Hematopoietic multipotent progenitor cell treated with erythropoietin and hydrocortisone succinate and interleukin-3 and kit ligand, for 4 days (in vitro differentiated cells): ENCODE data around the gene LRRC8E.
"Not testable (repeated sequence)": the region's sequence is repeated elsewhere in the genome, so short reads cannot be mapped to it uniquely, and the experiment has no call there.

ENCODE experiments used
- DNase-seq: peaks from one replicate; pipeline ENCODE4 v3.0.0-alpha.2; 2015

Gene LRRC8E

GRCh38 chr19:7910321-7911161 is 22.2 kb downstream of the LRRC8E start:
- no peak for DNase-seq

DNA sequence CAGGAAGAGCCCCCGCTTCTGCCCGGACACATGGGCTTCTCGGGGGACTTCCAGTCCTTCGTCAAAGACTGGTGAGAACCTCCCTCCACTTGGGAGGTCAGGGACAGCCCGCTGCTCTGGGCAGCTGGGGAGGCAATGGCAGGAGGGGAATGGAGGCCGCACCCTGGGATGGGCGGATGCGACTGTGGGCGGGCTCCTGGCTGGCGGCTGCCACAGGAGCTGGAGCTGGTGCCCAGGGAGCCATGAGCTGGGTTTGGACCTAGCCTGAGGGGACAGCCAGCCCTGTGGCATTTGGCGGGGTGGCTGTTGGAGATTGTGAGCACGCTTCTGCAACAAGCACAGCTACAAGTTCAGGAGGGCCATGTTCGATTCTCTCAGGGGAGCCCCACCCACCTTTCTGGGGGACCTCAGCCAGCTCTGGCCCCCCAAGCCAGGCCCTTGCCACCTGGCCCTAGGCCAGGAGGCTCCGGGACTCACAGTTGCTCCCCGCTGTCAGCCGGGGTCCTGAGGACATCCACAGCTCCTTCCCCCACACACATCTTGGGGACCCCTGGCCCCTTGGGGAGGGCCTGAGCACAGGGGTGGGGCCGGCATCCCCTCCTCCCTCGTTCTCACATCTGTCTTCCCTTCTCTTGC is 23.3 kb downstream of the LRRC8E start:
- no peak for DNase-seq

GRCh38 chr19:7912144-7912696 is 23.9 kb downstream of the LRRC8E start:
- DNase-seq, result no peak

DNA sequence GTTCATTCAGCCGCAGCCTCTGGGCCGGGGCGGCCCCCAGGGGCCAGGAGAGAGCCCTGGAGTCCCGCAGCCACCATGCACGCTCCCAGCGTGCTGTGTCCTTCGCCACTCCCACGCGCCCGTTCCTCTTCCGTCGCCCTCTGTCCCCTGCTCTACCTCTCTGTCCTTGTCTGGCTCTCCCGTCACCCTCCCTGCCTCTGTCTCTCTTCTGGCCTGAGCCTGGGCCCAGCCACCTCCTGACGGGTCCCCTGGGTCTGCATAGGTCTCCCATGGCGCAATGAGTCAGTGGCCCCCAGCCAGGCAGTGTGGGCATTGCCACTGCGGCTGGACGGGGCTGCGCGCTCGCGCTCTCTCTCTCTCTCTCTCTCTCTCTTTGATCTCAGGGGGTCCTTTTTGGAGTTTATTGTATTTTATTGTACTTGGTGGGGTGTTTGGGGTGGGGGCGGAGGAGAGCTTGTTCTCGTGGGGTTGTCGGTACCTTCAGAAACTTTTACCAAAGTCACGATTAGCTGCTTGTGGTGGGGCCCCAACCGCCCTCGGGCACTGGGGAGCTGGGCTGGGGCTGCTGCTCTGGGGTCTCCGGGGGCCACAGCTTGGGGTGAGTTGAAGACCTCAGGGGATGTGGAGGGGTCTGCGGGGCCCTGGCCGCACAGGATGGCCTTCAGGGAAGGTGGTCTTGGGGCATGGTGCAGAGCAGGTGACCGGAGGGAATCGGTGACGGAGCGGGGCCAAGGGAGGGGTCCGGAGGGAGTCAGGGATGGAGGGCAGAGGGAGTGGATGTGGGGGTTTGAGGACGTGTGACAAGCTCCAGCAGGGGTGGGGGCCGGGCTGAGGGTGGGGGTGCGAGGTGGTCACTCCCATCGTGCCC is 24.6 kb downstream of the LRRC8E start:
- no peak for DNase-seq

DNA sequence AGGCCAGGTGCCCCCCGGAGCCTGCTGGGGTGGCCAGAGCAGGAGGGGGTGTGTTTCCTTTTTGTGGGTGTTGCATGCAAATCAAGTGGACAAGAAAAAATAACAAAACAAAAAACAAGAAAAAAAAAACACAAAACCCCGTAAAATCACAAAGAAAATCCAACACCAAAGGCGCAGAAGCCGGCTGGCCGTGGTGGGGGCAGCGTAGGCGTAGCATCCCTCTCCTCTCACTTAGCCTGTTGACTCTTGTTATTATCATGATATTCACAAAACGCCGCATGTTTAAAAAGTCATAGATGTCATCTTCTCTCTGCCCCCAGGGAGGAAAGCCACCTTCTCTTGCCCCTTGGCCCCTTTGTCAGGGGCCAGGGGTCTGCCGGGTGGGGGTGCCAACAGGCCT is 25.3 kb downstream of the LRRC8E start:
- no peak for DNase-seq

DNA sequence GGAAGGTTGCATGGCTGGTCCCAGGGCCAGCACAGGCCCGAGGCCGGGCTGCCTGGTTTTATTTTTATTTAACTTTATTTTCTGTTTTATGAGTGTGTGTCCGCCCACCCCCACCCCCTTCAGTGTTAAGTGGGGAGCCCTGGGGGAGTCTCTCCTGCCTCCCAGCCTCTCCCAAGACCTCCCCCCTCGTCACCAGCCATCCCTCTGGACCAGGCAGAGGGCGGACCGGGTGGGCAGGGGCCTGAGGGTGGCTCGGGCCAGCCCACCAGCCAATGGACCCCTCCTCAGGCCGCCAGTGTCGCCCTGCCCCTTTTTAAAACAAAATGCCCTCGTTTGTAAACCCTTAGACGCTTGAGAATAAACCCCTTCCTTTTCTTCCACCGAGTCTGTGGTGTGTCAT is 25.8 kb downstream of the LRRC8E start:
- no peak for DNase-seq

- DNase-seq, result no peak
These were observed 26.3 kb downstream of the LRRC8E start, which contains the start of gene TGFBR3L for GRCh38 chr19:7914598-7915045. Gene TGFBR3L (plus strand): TSS chr19:7914830.

DNA sequence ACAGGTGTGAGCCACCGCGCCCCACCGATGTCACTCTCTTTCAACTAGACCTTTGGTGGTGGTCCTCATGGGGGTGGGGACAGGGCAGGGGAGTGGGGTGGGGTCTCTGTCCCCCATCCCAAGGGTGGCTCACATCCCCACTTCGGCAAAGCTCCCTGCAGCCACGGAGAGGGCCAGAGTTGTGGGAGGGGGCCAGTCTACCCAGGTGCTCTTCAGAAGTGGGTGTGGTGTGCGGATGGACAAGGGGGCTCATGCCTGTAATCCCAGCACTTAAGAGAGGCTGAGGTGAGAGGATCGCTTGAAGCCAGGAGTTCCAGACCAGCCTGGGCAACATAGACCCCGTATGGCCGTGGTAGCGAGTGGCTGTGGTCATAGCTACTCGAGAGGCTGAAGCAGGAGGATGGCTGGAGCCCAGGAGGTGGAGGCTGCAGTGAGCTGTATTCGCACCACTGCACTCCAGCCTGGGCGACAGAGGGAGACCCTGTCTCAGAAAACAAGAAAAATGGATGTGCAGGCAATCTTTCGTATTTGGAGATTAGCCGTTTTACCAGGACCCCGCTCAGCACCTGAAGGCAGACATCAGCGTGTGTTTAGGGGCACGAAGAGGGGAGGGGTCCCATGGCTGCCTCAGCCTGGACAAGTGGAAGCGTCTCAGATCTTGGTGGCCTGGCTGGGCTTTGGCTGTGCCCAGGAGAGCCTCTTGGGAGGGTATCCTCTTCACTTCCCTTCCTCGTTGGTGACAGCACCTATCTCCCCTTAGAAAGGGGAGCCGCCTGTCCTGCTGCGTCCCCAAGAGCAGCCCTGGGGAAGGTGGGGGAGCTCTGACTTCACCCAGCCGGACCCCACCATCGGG is 27.2 kb downstream of the LRRC8E start:
- DNase-seq, result no peak

DNA sequence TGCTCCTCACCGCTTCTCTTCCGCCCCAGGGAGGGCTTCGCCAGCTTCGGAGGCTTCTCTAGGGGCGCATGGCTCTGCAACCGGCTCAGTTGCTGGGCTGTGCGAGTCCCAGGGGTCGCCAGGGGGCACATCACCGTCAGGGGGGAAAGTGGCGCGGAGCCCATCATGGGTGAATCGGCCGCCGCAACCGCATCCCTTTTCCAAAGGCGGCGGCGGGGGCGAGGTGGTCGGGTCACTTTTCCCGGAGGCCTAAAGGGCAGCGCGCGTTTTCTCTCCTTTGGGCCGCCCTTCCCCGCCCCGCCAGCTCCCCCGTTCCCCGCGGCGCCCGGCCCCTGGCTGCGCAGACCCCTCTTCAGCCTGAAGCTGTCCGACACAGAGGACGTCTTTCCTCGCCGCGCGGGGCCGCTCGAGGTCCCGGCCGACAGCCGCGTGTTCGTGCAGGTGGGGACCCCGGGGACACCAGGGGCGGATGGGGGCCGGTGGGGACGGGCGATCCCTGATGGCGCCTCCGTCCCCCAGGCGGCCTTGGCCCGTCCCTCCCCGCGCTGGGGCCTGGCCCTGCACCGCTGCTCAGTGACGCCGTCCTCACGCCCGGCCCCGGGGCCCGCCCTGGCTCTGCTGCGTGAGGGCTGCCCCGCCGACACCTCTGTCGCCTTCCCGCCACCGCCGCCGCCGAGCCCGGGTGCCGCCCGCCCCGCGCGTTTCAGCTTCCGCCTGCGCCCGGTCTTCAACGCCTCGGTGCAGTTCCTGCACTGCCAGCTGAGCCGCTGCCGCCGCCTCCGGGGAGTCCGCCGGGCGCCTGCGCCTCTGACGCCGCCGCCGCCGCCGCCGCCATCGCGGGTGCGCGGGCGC is 28.0 kb downstream of the LRRC8E start:
- DNase-seq, result peak; percentile 63

DNA sequence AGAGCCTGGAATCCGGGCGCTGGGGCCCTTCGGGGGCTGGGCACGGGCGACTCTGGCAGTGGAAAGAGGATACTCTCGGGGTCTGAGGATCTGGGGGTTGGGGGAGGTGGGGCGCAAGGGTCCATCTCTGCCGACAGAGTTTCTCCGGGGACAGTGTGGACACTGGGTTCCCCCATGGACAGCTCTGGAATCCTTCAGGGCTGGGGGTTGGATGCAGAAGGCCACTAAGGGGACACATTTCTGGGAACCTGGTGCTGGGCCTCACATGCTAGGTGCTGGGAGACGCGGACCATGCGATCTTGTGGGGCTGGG is 28.6 kb downstream of the LRRC8E start:
- DNase-seq, result no peak

DNA sequence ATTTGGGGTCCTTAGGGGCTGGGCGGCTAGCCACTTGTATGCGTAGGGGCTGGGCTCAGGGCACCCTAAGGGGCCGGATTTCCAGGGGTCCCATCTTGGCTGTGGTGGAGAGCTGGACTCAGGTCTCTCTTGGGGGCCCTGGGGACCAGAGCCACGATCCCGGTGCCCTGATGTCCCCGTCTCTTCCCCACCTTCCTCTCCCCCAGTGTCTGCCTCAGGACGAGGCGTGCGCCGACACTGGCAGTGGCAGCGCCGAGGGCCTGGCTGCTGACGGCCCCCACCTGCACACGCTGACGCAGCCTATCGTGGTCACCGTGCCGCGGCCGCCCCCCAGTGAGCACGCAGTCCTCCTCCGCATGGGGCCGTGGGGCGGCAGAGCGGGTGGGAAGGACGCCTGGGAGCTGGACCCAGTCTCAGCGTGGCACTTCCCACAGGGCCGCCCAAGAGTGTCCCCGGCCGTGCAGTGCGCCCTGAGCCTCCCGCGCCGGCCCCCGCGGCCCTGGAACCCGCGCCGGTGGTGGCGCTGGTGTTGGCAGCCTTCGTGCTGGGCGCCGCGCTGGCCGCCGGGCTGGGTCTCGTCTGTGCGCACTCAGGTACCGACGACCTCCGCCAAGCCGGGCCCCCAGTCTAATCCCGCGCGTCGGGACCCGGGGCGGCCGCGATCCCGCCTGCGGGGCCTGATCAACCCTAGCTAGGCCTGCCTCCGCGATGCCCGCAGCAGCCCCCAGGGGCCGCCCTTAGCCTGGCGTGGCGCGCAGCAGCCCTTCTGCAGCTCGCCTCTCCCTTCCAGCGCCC is 29.2 kb downstream of the LRRC8E start:
- DNase-seq, result peak; percentile 88

GRCh38 chr19:7918062-7918614 is 29.8 kb downstream of the LRRC8E start:
- DNase-seq, result not testable (repeated sequence)

- no peak for DNase-seq
These were observed 30.5 kb downstream of the LRRC8E start for GRCh38 chr19:7918615-7919421.

DNA sequence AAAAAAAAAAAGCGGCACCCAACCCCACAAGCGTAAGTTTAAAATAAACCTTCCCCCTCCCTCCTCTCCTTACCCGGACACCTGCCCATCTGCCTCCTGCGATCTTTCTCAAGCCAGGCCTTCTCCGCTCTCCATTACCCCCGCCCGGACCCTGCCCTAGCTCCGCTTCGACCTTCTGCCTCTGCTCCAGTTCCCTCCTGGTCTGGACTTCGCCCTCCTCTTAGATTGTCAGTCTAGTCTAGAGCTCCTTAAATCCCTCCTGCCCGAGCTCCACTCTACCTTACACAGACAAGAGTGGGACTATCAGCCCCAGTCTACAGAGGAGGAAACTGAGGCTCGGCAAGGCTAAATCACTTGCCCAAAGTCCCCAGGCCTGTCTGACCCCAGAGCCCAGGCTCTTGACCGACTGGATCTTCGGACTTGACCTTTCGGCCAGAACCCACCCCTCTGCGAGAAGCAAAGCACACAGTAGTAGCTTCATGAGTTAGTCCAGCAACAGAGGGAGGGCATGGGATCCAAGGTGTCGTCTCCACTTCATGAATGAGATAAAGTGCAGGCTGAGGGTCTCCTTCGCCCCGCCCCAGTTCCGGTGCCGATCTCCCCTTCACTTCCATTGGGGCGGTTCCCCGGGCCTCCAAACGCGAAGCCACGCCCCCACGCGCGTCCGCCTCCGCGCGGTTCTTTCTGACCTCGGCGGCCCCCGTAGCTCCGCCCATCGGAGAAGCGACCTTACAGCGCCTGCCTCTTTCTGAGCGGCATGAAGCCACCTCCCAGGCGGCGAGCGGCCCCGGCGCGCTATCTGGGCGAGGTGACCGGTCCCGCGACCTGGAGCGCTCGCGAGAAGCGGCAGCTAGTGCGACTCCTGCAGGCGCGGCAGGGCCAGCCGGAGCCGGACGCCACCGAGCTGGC is 31.6 kb downstream of the LRRC8E start, which contains the start of gene SNAPC2:
TSS of gene SNAPC2 (plus strand) at position 729 of the 909 bp plus-strand sequence. CDS start at position 758, 29 bp downstream.
- DNase-seq, result peak; percentile 97

- DNase-seq, result peak; percentile 99
These were observed 32.4 kb downstream of the LRRC8E start for GRCh38 chr19:7920519-7921301.

- no peak for DNase-seq
These were observed 33.1 kb downstream of the LRRC8E start for GRCh38 chr19:7921302-7921966.
